ENCODE results near the gene KCNE3.

The KCNE3 gene

GRCh38 chr11:74446532-74446938, 20.8 kb downstream of the KCNE3 start:
- peaks cover 38% of the 10 kb centered on the region for H3K4me1 Mint-ChIP-seq
- no peak overlapping the region for H3K4me3 Mint-ChIP-seq
- no peak for TF ChIP-seq CTCF (IDR thresholded peaks at IDR 0.05; ENCODE audit: unreplicated experiment in 3 of 3)
- peak overlapping the region in 1 of 3 experiments; percentile 6 for H3K27ac Mint-ChIP-seq
- no peaks in the 10 kb centered on the region for H3K27me3 Mint-ChIP-seq (ENCODE audit: low read depth)
- no peaks in the 10 kb centered on the region for H3K36me3 Mint-ChIP-seq (ENCODE audit: low read depth)
- no peaks in the 10 kb centered on the region for H3K9me3 Mint-ChIP-seq

DNA sequence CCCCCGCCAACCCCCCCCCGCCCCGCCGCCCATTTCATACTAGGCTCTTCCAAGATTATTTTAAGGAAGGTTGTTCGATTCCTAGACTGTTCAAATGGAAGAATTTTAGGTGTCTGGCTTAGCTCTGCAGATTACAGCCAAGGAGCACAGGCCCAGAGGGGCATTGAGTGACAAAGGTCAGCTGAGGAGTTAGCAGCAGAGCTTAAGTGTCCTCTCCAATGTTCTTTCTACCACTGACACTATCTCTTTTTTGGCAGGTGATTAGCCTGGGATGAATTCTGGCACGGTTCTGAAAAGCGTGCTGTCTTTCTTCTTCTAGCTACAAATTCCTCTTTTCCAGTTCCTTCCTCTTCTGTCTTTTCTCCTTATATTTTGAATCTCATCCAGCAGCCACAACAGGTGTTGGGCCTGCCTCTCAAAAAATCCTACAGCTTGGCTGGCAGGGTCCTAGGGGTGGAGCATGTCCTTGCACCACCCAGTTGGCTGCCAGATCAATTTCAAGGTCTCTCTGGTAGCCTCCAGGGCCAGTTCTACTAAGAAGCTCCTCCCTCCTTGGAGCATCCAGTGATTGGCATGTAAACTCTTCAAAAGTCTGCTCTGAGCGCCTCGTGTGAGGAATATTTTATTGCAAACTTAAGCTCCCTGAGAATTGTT, 23.0 kb downstream of the KCNE3 start:
- Mint-ChIP-seq H3K9me3 (no peaks in the 10 kb centered on the region), H3K4me3 (peak overlapping the region in 2 of 3 experiments; percentile 8 to 17), H3K27me3 (ENCODE audit: low read depth) (no peaks in the 10 kb centered on the region), H3K4me1 (peaks cover 38% of the 10 kb centered on the region), H3K27ac (peak overlapping the region in 2 of 3 experiments; percentile 20 to 37), H3K36me3 (ENCODE audit: low read depth) (no peaks in the 10 kb centered on the region)
- TF ChIP-seq CTCF (IDR thresholded peaks at IDR 0.05; ENCODE audit: unreplicated experiment in 3 of 3), result no peak

DNA sequence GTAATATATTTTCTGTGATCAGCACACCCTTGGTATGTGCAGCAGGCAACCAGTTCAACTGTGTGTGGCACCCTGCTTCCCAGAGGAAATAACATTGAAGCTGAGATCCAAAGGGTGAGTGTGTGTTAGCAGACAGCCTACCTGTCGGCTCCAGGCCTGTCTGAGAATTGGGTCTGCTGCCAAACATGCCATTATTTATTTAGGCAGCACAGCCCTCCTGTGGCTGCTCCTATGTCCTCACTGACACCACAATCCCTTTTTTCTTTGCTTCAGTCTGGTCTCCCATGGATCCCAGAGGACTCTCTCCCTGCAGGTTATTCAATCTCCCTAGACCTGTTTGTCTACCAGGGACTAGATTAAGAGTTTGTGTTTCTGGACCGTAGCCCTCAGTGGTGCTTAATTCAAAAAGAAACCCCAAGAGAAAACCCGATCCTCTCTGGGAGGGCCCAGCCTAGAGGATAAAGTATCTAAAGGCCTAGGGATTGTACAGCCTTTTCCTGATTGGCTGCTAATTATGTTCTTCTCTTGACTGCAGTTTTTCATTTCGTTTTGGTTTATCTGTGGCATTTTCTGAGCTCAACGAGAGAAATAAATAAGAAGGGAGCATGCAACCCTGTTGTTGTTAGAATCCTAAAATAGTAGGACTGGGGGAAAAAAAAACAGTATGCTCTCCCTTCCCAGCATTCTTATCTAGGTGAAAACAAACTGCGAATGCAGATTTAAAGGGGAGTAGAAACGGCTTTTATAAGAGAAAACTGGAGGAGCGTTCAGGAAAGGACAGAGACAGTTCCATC, 24.1 kb downstream of the KCNE3 start:
- H3K4me3 Mint-ChIP-seq, result peak overlapping the region in 2 of 3 experiments; percentile 6 to 12
- peak overlapping the region; percentile 19 to 57 (median 42) for H3K27ac Mint-ChIP-seq
- H3K9me3 Mint-ChIP-seq, result no peaks in the 10 kb centered on the region
- peaks cover 38% of the 10 kb centered on the region for H3K4me1 Mint-ChIP-seq
- TF ChIP-seq CTCF (IDR thresholded peaks at IDR 0.05; ENCODE audit: unreplicated experiment in 3 of 3), result peak in 1 of 3 experiments; percentile 13
- H3K36me3 Mint-ChIP-seq (ENCODE audit: low read depth), result no peaks in the 10 kb centered on the region
- no peaks in the 10 kb centered on the region for H3K27me3 Mint-ChIP-seq (ENCODE audit: low read depth)

DNA sequence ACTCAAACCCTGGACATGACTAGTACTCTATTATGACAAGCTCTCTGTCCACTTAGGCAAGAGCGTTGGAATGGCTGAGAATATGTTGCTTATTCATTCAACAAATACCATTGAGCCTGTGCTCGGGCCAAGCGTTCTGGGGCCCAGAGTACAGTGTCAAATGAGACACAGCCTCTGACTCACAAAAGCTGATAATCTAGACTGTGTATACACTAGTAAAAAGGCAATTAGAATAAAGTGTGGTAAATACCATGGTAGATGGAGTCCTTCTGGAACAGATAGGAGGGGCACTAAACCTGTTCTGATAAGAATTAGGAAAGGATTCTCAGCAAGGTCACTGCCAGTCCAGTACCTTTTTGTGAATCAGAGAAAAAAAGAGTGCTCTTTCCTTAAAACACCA, 24.7 kb downstream of the KCNE3 start:
- no peak for TF ChIP-seq CTCF (IDR thresholded peaks at IDR 0.05; ENCODE audit: unreplicated experiment in 3 of 3)
- Mint-ChIP-seq H3K9me3 (no peaks in the 10 kb centered on the region), H3K4me1 (peaks cover 38% of the 10 kb centered on the region), H3K27ac (peak overlapping the region in 1 of 3 experiments; percentile 42), H3K36me3 (ENCODE audit: low read depth) (no peaks in the 10 kb centered on the region), H3K4me3 (no peak overlapping the region), H3K27me3 (ENCODE audit: low read depth) (no peaks in the 10 kb centered on the region)

DNA sequence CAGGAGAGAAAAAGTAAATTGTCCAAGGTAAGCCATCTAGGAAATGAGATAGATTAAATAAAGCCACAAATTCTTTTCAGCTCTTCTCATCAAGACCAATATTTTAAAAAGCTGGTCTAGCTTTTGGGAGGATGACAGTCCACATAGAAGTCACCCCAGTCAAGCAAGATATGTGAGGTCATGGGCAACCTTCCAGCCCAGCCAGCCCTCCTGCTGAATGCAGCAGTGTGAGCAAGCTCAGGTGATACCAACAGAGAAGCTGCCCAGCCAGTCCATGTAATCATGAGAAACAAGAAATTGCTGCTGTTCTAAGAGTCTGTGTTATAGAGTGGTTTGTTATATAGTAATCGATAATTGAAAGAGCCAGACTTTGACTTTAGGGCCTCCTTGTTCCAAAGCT, 28.7 kb downstream of the KCNE3 start:
- Mint-ChIP-seq H3K27ac (no peak overlapping the region), H3K4me1 (peaks cover 16% of the 10 kb centered on the region), H3K4me3 (no peak overlapping the region)

More for the DNA sequence above, 28.7 kb downstream of the KCNE3 start:
- no peak for TF ChIP-seq CTCF (IDR thresholded peaks at IDR 0.05; ENCODE audit: unreplicated experiment in 3 of 3)
- Mint-ChIP-seq H3K27me3 (ENCODE audit: low read depth) (no peaks in the 10 kb centered on the region), H3K9me3 (no peaks in the 10 kb centered on the region), H3K36me3 (ENCODE audit: low read depth) (no peaks in the 10 kb centered on the region)

Data from nephron (organoid).